Kidney (tissue), 22 donors: ENCODE measurements around the gene EMILIN3. TPM values are rescaled to one million over a fixed set of nuclear protein-coding genes. Genes with fewer than 3 reads are reported as not detected.

Experiments
- DNase-seq, 5 donors: peaks; one replicate each; pipeline ENCODE4 v3.0.0-alpha.2; 2013 to 2020
- FAIRE-seq: peaks from 2 replicates; lab custom pipeline; 2012; peaks lifted over from hg19 to GRCh38; lab: Jason Lieb, UNC
- H3K27ac ChIP-seq, 2 donors: one replicate each; pipeline ENCODE4 v1.7.0; 2013; ENCODE audit warnings: low read depth in 2 of 2, low read length in 2 of 2, inconsistent platforms in 1 of 2
- H3K27me3 ChIP-seq: one replicate; pipeline ENCODE4 v1.7.1; 2013; ENCODE audit warnings: low read length, inconsistent platforms; ENCODE audit not compliant: control insufficient read depth, insufficient read depth
- H3K36me3 ChIP-seq, 3 donors: one replicate each; pipeline versions ENCODE4 v1.7.0 to v1.7.1; 2013; ENCODE audit warnings: low read length in 3 of 3, control low read depth in 1 of 3, inconsistent platforms in 1 of 3; ENCODE audit not compliant: insufficient read depth in 3 of 3, control insufficient read depth in 2 of 3
- H3K4me1 ChIP-seq, 3 donors: one replicate each; pipeline versions ENCODE4 v1.7.0 to v1.7.1; 2013; ENCODE audit warnings: low read length in 3 of 3, inconsistent platforms in 1 of 3, low read depth in 1 of 3; ENCODE audit not compliant: control insufficient read depth in 2 of 3, insufficient read depth in 2 of 3
- H3K4me3 ChIP-seq, 3 donors: one replicate each; pipeline versions ENCODE4 v1.7.0 to v1.8.1; 2013; ENCODE audit warnings: low read length in 3 of 3, control low read depth in 1 of 3, inconsistent platforms in 1 of 3
- H3K9ac ChIP-seq, 3 donors: one replicate each; pipeline versions ENCODE4 v1.7.0 to v1.7.1; 2013; ENCODE audit warnings: low read length in 3 of 3, control low read depth in 1 of 3, inconsistent platforms in 1 of 3
- H3K9me3 ChIP-seq, 3 donors: one replicate each; pipeline versions ENCODE4 v1.7.0 to v1.7.1; 2013; ENCODE audit warnings: low read length in 3 of 3, control low read depth in 1 of 3, inconsistent platforms in 1 of 3; ENCODE audit not compliant: control insufficient read depth in 2 of 3, insufficient read depth in 1 of 3
- intact Hi-C: fragments of 100-400 bp; cut with DNase I; formaldehyde crosslinking; loops from one replicate; pipeline ENCODE4 v1.11.1; 2022
- long read RNA-seq, 10 donors: library from polyadenylated mRNA in 1 of 10; unstranded in 1 of 10; transcript quantifications; one replicate each; pipeline ENCODE4 v2.0.0 and lab custom pipeline, GENCODE V29; 2021 to 2026
- polyA plus RNA-seq: library from polyadenylated mRNA; stranded (reverse); fragments of 350-450 nt; fragmentation: Illumina TruSeq; extraction: RNeasy Lipid Tissue Mini Kit (QIAGEN cat#74804); gene quantifications from one replicate; pipeline ENCODE4 v1.2.3, GENCODE V29; 2014; ENCODE audit warnings: low read depth, low replicate concordance; ENCODE audit not compliant: insufficient read depth
- total RNA-seq: library from RNA; stranded (reverse); fragmentation: NEBNext Ultra II Directional; extraction: Animal tissue kit (Norgen Biotek cat#: 25700); gene quantifications from one replicate; pipeline ENCODE4 v1.2.1, GENCODE V29; 2021
- TF ChIP-seq, protein P1 (sequence below): IDR thresholded peaks from 3 replicates; pipeline ENCODE4 v1.5.1; 2012; ENCODE audit warnings: mild to moderate bottlenecking, moderate library complexity, borderline replicate concordance; ENCODE audit not compliant: insufficient read depth; ENCODE audit errors: extremely low read depth
- donor health status: control.
- donor health status: control.
- donor health status: control.
- donor health status: control.
- donor health status: control.
- donor health status: DM: yes; HTN: yes; CAD: no.
- donor health status: Normal renal cell carcinoma (clear cell type).

The EMILIN3 gene, protein sequence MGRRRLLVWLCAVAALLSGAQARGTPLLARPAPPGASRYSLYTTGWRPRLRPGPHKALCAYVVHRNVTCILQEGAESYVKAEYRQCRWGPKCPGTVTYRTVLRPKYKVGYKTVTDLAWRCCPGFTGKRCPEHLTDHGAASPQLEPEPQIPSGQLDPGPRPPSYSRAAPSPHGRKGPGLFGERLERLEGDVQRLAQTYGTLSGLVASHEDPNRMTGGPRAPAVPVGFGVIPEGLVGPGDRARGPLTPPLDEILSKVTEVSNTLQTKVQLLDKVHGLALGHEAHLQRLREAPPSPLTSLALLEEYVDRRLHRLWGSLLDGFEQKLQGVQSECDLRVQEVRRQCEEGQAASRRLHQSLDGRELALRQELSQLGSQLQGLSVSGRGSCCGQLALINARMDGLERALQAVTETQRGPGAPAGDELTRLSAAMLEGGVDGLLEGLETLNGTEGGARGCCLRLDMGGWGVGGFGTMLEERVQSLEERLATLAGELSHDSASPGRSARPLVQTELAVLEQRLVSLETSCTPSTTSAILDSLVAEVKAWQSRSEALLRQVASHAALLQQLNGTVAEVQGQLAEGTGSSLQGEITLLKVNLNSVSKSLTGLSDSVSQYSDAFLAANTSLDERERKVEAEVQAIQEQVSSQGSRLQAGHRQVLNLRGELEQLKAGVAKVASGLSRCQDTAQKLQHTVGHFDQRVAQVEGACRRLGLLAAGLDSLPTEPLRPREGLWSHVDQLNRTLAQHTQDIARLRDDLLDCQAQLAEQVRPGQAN
- total RNA-seq (0.50 TPM), polyA plus RNA-seq (0.32 TPM)
- long read RNA-seq, donor 1 = 0 reads
- long read RNA-seq, donor 2, partial matches to known transcripts = 0 of 1 reads
- long read RNA-seq, donor 2, other reads (novel, unspliced or antisense) = 0 of 1 reads
- long read RNA-seq, donor 3, partial matches to known transcripts = 0 of 2 reads
- long read RNA-seq, donor 3, other reads (novel, unspliced or antisense) = 0 of 2 reads
- long read RNA-seq, donor 4, partial matches to known transcripts = 0 of 1 reads
- long read RNA-seq, donor 4, other reads (novel, unspliced or antisense) = 0 of 1 reads
- long read RNA-seq, donor 5 = 0 reads
- long read RNA-seq, donor 6, partial matches to known transcripts = 0 of 1 reads
- long read RNA-seq, donor 6, other reads (novel, unspliced or antisense) = 0 of 1 reads
- long read RNA-seq, donor 7 = 0 reads
- long read RNA-seq, donor 8 = 0 reads
- long read RNA-seq, donor 9 = 0 reads
- long read RNA-seq, donor 10 = 0 reads

DNA sequence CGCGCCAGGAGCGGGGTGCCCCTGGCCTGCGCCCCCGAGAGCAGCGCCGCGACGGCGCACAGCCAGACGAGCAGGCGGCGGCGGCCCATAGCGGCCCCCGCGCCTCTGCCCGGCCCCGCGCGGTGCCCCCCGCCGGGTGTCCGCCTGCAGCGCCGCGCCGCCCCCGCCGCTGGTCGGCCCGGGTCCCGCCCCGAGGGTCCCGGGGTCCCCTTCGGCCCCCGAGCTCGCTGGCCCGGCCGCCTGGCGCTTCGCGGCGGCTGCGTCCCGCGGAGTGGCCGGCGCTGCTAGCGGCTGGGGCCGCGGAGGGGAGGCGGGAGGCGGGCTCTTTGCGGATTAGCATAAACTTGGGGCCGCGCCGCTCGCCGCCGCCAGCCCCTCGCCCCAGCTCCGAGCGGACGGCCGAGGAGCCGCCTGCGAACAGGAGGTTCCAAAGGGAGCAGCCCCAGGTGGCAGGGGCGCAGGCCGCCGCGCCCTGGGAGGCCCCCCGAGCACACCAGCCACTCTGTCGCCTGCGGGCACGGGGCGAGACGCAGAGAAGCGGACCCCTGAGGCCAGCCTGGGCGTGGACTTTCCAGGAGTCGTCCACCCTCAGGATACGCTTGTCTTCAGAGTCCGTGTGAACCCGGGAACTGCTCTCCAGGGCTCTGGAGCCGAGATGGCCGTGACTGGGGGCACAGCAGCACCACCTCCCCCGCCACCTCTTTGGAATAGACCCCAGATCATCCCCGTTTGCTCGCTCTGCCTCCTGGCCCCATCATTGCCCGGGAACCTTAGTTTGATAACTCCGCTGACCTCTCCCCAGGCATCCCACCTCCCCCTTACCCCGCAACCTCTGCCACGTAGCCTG is at the start of gene EMILIN3:
Gene EMILIN3, minus strand, starts transcription at position 273 of the 847 bp plus-strand sequence. Its CDS starts 184 bp downstream, at position 89.
- Histone ChIP-seq H3K27me3 (no peaks in the 10 kb centered on the region), H3K9ac (no peak within 1 kb of the TSS), H3K4me3 (no peak within 1 kb of the TSS), H3K9me3 (no peaks in the 10 kb centered on the region), H3K36me3 (no peaks in the 10 kb centered on the region), H3K27ac (no peak within 1 kb of the TSS), H3K4me1 (no peaks in the 10 kb centered on the region)
- intact Hi-C loops = no loop called here
- DNase-seq = peak in 3 of 5 donors; percentile 60 to 77 (median 64)
- no peak for FAIRE-seq
- TF ChIP-seq, protein P1, sequence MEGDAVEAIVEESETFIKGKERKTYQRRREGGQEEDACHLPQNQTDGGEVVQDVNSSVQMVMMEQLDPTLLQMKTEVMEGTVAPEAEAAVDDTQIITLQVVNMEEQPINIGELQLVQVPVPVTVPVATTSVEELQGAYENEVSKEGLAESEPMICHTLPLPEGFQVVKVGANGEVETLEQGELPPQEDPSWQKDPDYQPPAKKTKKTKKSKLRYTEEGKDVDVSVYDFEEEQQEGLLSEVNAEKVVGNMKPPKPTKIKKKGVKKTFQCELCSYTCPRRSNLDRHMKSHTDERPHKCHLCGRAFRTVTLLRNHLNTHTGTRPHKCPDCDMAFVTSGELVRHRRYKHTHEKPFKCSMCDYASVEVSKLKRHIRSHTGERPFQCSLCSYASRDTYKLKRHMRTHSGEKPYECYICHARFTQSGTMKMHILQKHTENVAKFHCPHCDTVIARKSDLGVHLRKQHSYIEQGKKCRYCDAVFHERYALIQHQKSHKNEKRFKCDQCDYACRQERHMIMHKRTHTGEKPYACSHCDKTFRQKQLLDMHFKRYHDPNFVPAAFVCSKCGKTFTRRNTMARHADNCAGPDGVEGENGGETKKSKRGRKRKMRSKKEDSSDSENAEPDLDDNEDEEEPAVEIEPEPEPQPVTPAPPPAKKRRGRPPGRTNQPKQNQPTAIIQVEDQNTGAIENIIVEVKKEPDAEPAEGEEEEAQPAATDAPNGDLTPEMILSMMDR = no peak

DNA sequence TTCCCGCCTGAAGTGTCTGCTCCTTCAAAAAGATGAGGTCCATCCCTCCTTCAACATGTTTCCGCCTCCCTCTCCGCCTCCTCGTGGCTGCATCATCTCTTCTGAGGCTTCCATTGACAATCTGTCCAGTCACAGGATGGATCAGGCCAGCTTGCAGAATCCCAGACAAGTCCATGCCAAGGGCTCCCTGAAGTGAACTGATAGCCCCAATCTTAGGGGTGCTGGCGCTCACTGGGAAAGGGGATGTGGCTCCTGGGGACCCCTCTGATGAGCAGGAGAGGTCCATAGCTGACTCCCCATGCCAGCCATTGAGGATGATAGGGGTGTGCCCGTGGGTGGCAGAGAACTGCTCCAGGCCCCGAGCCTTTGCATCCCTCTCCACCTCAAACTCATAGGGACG is 48.6 kb upstream of the EMILIN3 start:
- no peaks in the 10 kb centered on the region for H3K4me1 ChIP-seq
- no peaks in the 10 kb centered on the region for H3K9me3 ChIP-seq
- FAIRE-seq (no peak), DNase-seq (no peak)
- TF ChIP-seq, protein P1 = no peak
- H3K36me3 ChIP-seq = peaks cover 17 to 63% (median 36%) of the 10 kb centered on the region in 3 donors
- no peaks in the 10 kb centered on the region for H3K27me3 ChIP-seq
- H3K4me3 ChIP-seq = no peak overlapping the region
- intact Hi-C loops = no loop called here
- H3K27ac ChIP-seq = no peak overlapping the region
- no peak overlapping the region for H3K9ac ChIP-seq

DNA sequence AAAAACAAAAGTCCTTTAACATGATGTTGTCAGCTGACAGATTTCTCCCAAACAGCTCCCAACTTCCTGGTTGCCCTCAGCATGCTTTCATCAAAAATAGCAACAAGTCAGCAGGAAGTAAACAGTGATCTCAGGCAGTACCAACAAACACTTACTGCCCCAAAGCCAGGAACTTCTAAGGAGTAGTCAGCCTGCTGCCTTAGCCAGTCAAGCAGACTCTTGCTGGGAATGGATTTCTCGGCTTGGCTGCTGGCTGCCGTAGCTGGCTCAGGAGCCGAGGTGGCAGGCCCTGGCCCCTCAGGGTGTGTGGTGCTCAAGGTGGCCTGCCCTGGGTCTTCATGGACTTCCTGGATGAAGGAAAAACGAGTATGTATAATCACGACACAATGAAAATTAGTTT is 46.6 kb upstream of the EMILIN3 start:
- H3K9me3 ChIP-seq = no peaks in the 10 kb centered on the region
- H3K4me3 ChIP-seq = no peak overlapping the region
- H3K27me3 ChIP-seq = no peaks in the 10 kb centered on the region
- no peak overlapping the region for H3K9ac ChIP-seq
- peaks cover 17 to 79% (median 37%) of the 10 kb centered on the region in 3 donors for H3K36me3 ChIP-seq
- H3K4me1 ChIP-seq = no peaks in the 10 kb centered on the region
- TF ChIP-seq, protein P1 = no peak
- DNase-seq = no peak
- H3K27ac ChIP-seq = no peak overlapping the region
- intact Hi-C loops = no loop called here
- FAIRE-seq = no peak
